Choroid plexus epithelial cell (primary cell): ENCODE data around the gene PAX3.

ENCODE experiments used
- DNase-seq: peaks from one replicate; pipeline ENCODE4 v3.0.0-alpha.2; 2010; ENCODE audit warnings: low read depth
- H3K4me3 ChIP-seq: 2 replicates; pipeline ENCODE4 v1.5.1; 2011; ENCODE audit warnings: low read depth, mild to moderate bottlenecking, control low read depth, low read length, moderate library complexity
- TF ChIP-seq, protein P1 (sequence below): conservative IDR thresholded peaks from 2 replicates; pipeline ENCODE4 v1.5.1; 2011; ENCODE audit warnings: low read depth, mild to moderate bottlenecking, control low read depth, inconsistent platforms, low read length, moderate library complexity

The PAX3 gene

DNA sequence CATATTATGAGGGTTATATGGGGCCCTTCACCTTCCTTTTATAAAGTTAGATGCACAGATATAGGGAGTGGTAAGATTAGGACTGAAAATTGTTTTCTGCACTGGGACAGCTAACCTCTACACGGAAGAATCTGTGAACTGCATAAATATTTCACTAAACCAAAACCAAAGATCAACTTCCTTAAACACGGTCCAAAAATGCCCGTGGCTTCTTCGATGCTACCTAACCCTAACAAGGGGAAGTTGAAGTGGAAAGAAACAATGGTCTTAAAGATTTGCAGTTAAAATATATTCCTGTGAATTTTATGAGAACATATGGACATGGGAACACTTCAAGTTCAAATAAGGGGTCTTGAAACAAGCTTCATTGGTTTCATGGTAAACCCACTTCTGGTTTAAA lies 33.3 kb upstream of the PAX3 start:
- no peak overlapping the region for H3K4me3 ChIP-seq
- TF ChIP-seq, protein P1, sequence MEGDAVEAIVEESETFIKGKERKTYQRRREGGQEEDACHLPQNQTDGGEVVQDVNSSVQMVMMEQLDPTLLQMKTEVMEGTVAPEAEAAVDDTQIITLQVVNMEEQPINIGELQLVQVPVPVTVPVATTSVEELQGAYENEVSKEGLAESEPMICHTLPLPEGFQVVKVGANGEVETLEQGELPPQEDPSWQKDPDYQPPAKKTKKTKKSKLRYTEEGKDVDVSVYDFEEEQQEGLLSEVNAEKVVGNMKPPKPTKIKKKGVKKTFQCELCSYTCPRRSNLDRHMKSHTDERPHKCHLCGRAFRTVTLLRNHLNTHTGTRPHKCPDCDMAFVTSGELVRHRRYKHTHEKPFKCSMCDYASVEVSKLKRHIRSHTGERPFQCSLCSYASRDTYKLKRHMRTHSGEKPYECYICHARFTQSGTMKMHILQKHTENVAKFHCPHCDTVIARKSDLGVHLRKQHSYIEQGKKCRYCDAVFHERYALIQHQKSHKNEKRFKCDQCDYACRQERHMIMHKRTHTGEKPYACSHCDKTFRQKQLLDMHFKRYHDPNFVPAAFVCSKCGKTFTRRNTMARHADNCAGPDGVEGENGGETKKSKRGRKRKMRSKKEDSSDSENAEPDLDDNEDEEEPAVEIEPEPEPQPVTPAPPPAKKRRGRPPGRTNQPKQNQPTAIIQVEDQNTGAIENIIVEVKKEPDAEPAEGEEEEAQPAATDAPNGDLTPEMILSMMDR = no peak
- no peak for DNase-seq

DNA sequence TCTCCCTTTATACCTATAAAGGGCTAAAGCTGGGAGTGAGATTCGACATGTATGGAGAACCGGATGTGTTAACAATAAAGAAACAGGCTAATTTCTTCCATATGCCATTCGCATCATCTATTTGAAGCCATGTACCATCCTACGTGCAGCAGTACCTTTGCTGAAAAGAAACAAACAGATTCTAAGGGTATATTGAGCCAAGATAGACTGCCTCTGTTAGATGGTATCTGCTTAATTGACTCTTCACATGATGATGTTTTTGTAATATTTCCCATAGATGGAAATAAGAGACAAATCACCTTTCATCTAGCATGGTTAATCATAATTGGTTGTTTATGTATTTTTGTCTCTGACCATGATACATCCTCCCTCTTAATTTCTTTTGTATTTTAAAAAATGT lies 32.1 kb upstream of the PAX3 start:
- no peak overlapping the region for H3K4me3 ChIP-seq
- TF ChIP-seq, protein P1 = no peak
- no peak for DNase-seq

DNA sequence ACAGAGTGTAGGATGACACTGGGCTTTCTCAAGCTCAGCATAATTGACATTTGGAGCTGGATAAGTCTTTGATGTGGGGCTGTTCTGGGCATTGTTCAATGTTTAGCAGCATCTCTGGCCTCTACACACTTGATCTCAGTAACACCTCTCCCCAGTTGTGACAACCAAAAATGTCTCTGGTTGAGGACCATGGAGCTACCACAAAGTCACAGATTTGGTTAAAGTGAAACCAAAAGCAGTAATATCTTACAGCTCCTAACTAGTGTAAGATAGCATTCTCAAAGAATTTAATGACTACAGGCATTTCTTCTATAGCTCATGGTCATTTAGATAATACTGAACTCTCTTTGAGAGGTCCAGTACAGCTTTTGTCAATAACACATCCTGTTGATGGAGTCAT lies 23.4 kb upstream of the PAX3 start:
- H3K4me3 ChIP-seq = no peak overlapping the region
- DNase-seq = no peak
- TF ChIP-seq, protein P1 = no peak

DNA sequence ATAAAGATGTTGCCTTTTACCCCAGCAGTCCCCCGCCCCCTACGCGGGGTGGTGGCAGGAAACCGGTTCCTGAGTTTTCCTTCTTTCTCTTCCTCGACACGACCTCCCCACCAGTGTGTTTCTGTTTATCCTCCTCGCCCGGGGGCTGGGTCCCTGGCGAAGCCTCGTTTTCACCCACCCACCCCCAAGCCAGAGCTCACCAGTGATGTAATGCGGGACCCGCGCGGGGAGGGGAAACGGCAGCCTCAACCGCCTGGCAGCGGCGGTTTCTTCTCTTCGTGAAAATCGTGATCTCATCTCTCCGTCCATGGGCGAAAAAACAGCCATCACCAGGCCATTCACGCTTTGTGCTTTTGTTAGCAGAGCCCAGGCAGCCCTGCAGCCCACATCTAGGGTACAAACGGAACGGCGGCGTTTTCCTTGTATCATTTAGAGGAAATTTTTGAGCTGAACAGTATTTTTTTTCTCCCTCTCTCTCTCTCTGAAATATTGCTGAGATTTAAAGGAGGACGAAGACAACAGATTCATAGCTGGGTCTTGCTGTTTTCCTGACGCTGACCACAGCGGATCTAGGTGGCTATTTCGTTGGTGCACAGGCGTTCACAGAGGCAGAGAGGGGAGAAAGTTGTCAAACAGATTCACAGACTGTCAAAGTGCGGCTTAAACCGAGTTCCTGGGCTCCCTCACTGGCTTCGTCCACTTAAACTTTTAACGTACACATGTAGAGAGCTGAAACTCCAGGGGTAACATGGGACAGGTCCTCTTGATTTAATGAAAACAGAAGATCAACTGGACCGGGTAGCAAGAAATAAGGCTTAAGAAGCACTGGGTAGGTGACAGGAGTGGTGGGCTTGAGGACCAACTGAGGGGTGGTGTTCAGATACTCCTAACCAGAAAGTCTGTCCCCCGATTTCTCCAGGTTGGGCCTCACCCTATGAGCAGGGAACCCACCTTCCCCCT lies 21.9 kb upstream of the PAX3 start:
- TF ChIP-seq, protein P1 = no peak
- H3K4me3 ChIP-seq = peak overlapping the region; percentile 43
- DNase-seq = peak; percentile 6

DNA sequence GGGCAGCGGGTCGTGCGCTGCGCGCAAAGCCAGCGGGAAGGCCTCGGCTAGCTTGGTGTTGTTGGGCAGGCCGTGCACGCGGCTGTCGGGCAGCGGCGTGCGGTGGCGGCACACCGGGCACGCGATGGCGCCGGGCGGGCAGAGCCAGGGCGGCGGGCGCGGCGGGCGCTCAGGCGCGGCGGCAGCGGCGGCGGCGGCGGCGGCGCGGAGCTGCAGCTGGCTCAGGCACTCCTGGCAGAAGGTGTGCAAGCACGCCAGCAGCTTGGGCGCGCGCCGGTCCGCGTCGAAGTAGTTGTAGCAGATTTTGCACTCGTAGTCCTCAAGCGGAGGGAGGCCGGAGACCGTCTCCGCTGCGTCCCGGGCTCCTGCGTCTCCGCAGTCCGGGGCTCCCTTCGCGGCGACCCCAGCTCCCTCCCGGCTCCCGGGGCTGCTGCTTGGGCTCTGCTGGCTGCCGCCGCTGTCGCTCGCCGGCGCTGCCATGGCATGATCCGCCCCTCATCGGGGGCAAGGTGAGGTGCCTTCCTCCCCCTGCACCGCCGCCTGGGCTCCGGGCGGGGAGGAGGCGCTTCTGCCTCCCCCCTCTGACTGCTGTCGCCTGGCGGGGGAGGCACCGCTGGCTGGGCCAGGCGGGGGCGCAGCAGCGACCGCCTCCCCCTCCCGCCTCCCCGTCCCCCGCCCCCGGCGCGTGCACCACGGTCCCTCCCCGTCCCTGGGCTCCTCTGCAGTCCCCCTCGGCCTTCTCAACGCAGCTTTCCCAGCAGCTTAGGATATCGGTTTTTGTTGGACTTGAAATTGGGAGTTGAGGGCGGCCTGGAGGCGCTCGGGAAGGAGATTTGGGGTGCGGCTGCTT lies 21.0 kb upstream of the PAX3 start:
- H3K4me3 ChIP-seq = peak overlapping the region; percentile 43
- TF ChIP-seq, protein P1 = no peak
- DNase-seq = peak; percentile 9

DNA sequence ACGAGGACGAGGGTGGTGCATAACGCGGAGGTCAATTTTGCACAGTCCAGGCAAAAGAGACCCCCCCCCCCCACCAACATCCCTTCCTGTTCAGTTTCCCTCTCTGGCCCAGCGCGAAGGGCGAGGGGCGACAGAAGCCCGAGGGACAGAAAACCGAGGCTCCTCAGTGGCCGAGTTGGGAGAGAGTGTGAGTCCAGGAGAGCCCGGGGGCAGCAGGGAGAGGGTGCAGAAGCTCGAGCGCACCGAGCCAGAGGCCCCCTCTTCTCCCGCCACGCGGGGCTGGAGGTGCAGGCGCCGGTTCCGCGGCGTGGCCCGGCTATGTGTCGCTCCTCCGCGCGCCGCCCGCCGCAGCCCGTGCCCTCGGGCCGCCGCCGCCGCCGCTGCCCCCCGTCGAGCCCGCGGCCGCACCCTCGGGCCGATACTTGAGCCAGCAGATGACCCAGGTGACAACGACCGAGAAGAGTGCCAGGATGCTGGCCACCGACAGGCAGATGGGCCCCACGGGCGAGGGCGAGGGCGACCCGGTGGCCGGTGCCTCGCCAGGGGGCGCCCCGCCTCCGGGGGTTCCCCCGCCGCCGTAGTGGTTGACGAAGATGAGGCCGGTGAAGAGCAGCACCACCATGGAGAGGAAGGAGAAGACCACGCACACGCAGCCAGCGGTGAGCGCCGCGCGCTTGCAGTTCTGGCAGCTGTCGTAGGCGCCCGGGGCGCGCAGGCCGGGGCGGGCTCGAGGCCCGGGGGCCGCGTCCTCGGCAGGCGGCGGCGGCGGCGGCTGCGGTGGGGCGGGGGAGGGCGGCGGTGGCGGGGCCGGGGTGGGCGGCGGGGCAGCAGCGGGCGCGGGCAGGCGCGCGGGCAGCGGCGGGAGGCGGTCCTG lies 20.2 kb upstream of the PAX3 start:
- peak overlapping the region; percentile 55 for H3K4me3 ChIP-seq
- peak; percentile 23 for DNase-seq

More for the DNA sequence above, 20.2 kb upstream of the PAX3 start:
- TF ChIP-seq, protein P1 = peak; percentile 7
